Smooth muscle cell (in vitro differentiated cells): ENCODE results near the gene GUCY1A2. TPM values are rescaled to one million over a fixed set of nuclear protein-coding genes. Genes with fewer than 3 reads are reported as not detected.

Source experiments
- DNase-seq: peaks from one replicate; lab custom pipeline; 2025; ENCODE audit not compliant: unreplicated experiment; lab: John Stamatoyannopoulos, UW
- H2AFZ ChIP-seq: fragments of 200-600 bp; sonication (generic); 2 replicates; pipeline ENCODE4 v1.6.0; 2016; ENCODE audit warnings: antibody characterized with exemption, low read depth, mild to moderate bottlenecking
- H3F3A ChIP-seq: fragments of 200-600 bp; sonication (generic); 2 replicates; pipeline ENCODE4 v1.6.0; 2017; ENCODE audit warnings: antibody characterized with exemption, low read depth
- H3K27ac ChIP-seq: fragments of 200-600 bp; sonication (generic); 2 replicates; pipeline ENCODE4 v1.5.1; 2016; ENCODE audit warnings: low read depth, mild to moderate bottlenecking
- H3K27me3 ChIP-seq: fragments of 200-600 bp; sonication (generic); 2 replicates; pipeline ENCODE4 v1.6.1; 2016; ENCODE audit warnings: low read depth, mild to moderate bottlenecking
- H3K36me3 ChIP-seq: fragments of 200-600 bp; sonication (generic); 2 replicates; pipeline ENCODE4 v1.5.1; 2016; ENCODE audit warnings: low read depth
- H3K4me1 ChIP-seq: fragments of 200-600 bp; sonication (generic); 2 replicates; pipeline ENCODE4 v1.5.1; 2016; ENCODE audit warnings: low read depth
- H3K4me2 ChIP-seq: fragments of 200-600 bp; sonication (generic); 2 replicates; pipeline ENCODE4 v1.6.0; 2016; ENCODE audit warnings: mild to moderate bottlenecking
- H3K4me3 ChIP-seq: fragments of 200-600 bp; sonication (generic); 2 replicates; pipeline ENCODE4 v1.5.1; 2016; ENCODE audit warnings: mild to moderate bottlenecking
- H3K79me2 ChIP-seq: fragments of 200-600 bp; sonication (generic); 2 replicates; pipeline ENCODE4 v1.6.0; 2016; ENCODE audit warnings: low read depth, mild to moderate bottlenecking
- H3K9ac ChIP-seq: fragments of 200-600 bp; sonication (generic); 2 replicates; pipeline ENCODE4 v1.6.0; 2016; ENCODE audit warnings: low read depth
- H3K9me3 ChIP-seq: fragments of 200-600 bp; sonication (generic); replicated peaks from 2 replicates; pipeline ENCODE4 v1.5.1; 2016; ENCODE audit warnings: low read depth
- H4K20me1 ChIP-seq: fragments of 200-600 bp; sonication (generic); 2 replicates; pipeline ENCODE4 v1.6.0; 2016; ENCODE audit warnings: low read depth
- WGBS: methylation state at CpG from one replicate; pipeline ENCODE4 v1.1.7; 2016; ENCODE audit warnings: low lambda C conversion rate; 5-methylcytosine and 5-hydroxymethylcytosine counted together
- polyA plus RNA-seq: library from polyadenylated mRNA; unstranded; fragments of >200 nt; fragmentation: Nextera tagmentation; extraction: Ambion mirVana; gene quantifications from 2 replicates; pipeline ENCODE4 v1.2.1, GENCODE V29; 2016
- total RNA-seq: library from RNA; depleted of rRNA; stranded (reverse); fragments of >200 nt; gene quantifications from 2 replicates; pipeline ENCODE4 v1.2.3, GENCODE V29; 2014
- TF ChIP-seq, protein P1 (sequence below): fragments of 200-600 bp; sonication (generic); IDR thresholded peaks from 2 replicates; pipeline ENCODE4 v1.5.1; 2017; ENCODE audit warnings: borderline replicate concordance, mild to moderate bottlenecking, antibody characterized with exemption; ENCODE audit not compliant: insufficient read depth, poor library complexity, severe bottlenecking

The GUCY1A2 gene
- total and polyA plus RNA-seq, 2 experiments from 2014 or later = 0.08 to 1.1 TPM

GRCh38 chr11:106697058-106697457 is 321.2 kb downstream of the GUCY1A2 start:
- no peak overlapping the region for H3K9ac ChIP-seq
- TF ChIP-seq, protein P1, sequence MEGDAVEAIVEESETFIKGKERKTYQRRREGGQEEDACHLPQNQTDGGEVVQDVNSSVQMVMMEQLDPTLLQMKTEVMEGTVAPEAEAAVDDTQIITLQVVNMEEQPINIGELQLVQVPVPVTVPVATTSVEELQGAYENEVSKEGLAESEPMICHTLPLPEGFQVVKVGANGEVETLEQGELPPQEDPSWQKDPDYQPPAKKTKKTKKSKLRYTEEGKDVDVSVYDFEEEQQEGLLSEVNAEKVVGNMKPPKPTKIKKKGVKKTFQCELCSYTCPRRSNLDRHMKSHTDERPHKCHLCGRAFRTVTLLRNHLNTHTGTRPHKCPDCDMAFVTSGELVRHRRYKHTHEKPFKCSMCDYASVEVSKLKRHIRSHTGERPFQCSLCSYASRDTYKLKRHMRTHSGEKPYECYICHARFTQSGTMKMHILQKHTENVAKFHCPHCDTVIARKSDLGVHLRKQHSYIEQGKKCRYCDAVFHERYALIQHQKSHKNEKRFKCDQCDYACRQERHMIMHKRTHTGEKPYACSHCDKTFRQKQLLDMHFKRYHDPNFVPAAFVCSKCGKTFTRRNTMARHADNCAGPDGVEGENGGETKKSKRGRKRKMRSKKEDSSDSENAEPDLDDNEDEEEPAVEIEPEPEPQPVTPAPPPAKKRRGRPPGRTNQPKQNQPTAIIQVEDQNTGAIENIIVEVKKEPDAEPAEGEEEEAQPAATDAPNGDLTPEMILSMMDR = no peak

DNA sequence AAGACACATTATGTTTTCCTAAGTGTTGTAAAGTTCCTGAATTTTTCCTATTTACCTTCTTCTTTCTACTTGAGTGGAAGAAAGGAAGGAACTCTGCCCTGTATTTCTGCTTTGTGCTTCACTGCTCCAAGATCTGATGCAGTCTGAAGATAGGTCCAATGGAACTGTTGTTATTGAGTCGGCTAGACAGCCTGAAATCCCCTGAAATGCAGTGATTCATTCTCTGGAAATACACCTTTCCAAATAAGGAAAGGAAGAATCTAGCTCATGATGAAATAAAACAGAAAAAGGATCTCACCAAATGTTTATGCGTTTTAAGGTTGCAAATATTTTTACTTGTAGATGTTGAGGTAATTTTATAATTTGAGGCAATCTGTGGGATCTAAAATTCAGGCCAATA is 322.8 kb downstream of the GUCY1A2 start:
- H3K4me2 ChIP-seq = peak overlapping the region; percentile 44
- no peaks in the 10 kb centered on the region for H4K20me1 ChIP-seq
- peaks cover 17% of the 10 kb centered on the region for H3K4me1 ChIP-seq
- H3K27ac ChIP-seq = peak overlapping the region; percentile 92
- DNase-seq = no peak
- no peak overlapping the region for H3K4me3 ChIP-seq
- H2AFZ ChIP-seq = peak overlapping the region; percentile 6
- H3K9ac ChIP-seq = peak overlapping the region; percentile 49
- 13% methylated on average over 2 of the region's 2 CpGs for WGBS
- no peaks in the 10 kb centered on the region for H3K36me3 ChIP-seq
- peaks cover 6% of the 10 kb centered on the region for H3F3A ChIP-seq
- TF ChIP-seq, protein P1 = no peak
- no peaks in the 10 kb centered on the region for H3K79me2 ChIP-seq
- H3K9me3 ChIP-seq = no peaks in the 10 kb centered on the region
- H3K27me3 ChIP-seq = no peaks in the 10 kb centered on the region

More at GRCh38 chr11:106697058-106697457, 321.2 kb downstream of the GUCY1A2 start:
- no peaks in the 10 kb centered on the region for H3K9me3 ChIP-seq
- no peak for DNase-seq
- H2AFZ ChIP-seq = peak overlapping the region; percentile 68
- H3K79me2 ChIP-seq = no peaks in the 10 kb centered on the region
- H3F3A ChIP-seq = peaks cover 6% of the 10 kb centered on the region
- H3K4me2 ChIP-seq = peak overlapping the region; percentile 63
- 79% methylated on average over 2 of the region's 2 CpGs for WGBS
- no peaks in the 10 kb centered on the region for H4K20me1 ChIP-seq
- H3K36me3 ChIP-seq = no peaks in the 10 kb centered on the region
- H3K27ac ChIP-seq = peak overlapping the region; percentile 92
- no peak overlapping the region for H3K4me3 ChIP-seq
- peaks cover 17% of the 10 kb centered on the region for H3K4me1 ChIP-seq
- H3K27me3 ChIP-seq = no peaks in the 10 kb centered on the region

GRCh38 chr11:106694501-106694900 is 323.8 kb downstream of the GUCY1A2 start:
- WGBS = 90% methylated on average over 5 of the region's 5 CpGs
- DNase-seq = no peak
- no peaks in the 10 kb centered on the region for H3K79me2 ChIP-seq
- peaks cover 17% of the 10 kb centered on the region for H3K4me1 ChIP-seq
- peak overlapping the region; percentile 92 for H3K27ac ChIP-seq
- peaks cover 6% of the 10 kb centered on the region for H3F3A ChIP-seq
- peak overlapping the region; percentile 42 for H3K9ac ChIP-seq
- H3K9me3 ChIP-seq = no peaks in the 10 kb centered on the region
- H3K4me2 ChIP-seq = peak overlapping the region; percentile 44
- no peak overlapping the region for H3K4me3 ChIP-seq
- no peak overlapping the region for H2AFZ ChIP-seq
- TF ChIP-seq, protein P1 = no peak
- H3K27me3 ChIP-seq = no peaks in the 10 kb centered on the region
- no peaks in the 10 kb centered on the region for H4K20me1 ChIP-seq
- no peaks in the 10 kb centered on the region for H3K36me3 ChIP-seq

DNA sequence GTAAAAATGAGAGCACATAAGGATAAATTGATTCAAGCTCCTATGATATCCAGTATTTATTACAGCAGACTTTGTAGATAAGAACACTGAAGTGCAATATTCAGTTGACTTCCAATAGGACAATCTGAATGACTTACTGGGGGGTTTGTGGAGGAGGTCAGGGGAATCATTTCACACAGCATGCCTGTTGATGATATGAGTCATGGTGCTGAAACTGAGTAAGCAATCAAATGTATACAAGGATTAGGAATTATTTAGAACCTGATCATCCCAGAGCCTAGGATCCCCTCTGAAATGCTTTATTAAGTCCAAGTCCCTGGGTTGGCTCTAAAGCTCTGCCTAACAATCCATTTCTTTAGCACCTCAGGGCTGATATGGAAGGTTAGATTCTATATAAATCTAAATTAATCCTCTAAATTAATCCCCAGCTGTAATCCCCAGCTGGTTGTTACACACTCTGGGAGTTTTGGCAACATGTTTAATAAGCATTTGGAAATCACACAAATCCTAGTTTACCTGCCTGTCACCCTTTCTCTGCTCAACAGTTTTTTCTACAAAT is 326.4 kb downstream of the GUCY1A2 start:
- DNase-seq = no peak
- Histone ChIP-seq H3K9ac (no peak overlapping the region), H4K20me1 (no peaks in the 10 kb centered on the region), H3K79me2 (no peaks in the 10 kb centered on the region), H3K9me3 (no peaks in the 10 kb centered on the region), H3K4me2 (no peak overlapping the region), H3F3A (peaks cover 5% of the 10 kb centered on the region), H3K36me3 (no peaks in the 10 kb centered on the region), H2AFZ (no peak overlapping the region), H3K27ac (no peak overlapping the region), H3K27me3 (no peaks in the 10 kb centered on the region), H3K4me1 (peaks cover 11% of the 10 kb centered on the region), H3K4me3 (no peak overlapping the region)
- TF ChIP-seq, protein P1 = no peak
